Measurements from ENCODE around the gene JAZF1. TPM values are rescaled to one million over a fixed set of nuclear protein-coding genes. Genes with fewer than 3 reads are reported as not detected.

The JAZF1 gene
- total and polyA plus RNA-seq, 9 of the 15 experiments (the other 6 are each of a cell fraction or from before 2014, with no cell fraction given): 0.04 to 0.64 (median 0.11) TPM; not detected in 3

DNA sequence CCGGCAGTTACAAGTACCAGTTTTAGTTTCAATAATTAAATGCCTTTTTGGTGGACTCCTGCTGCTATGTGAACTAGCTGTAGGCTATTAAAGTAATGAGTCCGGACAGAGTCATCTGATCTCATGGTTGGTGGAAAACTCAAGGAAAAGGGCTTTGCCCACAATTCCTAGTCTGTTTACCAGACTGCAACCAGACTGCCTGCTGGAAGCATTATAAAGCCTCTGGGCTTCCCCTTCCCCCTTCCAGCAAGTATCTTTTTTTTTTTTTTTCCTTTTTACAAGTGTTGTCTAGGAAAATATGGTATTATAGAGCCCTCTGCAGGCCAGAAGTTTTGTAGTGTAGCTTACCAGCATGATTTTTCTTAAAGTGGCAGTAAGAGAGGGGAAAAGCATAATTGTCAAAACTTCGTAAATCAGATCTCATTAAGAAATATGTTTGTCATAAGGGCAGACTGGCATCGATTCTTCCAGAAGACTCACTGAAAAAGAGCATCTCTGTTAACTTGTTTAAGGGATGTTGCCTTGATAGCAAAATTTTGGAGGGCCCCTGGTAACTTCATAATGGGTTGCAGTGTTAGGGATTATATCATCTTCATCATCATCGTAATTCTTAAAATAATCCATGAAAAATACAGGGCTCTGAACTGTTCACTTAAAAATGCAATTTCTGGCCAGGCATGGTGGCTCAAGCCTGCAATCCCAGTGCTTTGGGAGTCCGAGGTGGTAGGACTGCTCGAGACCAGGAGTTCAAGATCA lies 259.3 kb downstream of the JAZF1 start (continued):
- TF ChIP-seq ZNF592 (IDR thresholded peaks at IDR 0.05): no peak
- TF ChIP-seq ZNF140 (CRISPR knock-in tag; IDR thresholded peaks at IDR 0.05): no peak
- TF ChIP-seq ZNF561 (CRISPR knock-in tag; conservative IDR thresholded peaks at IDR 0.05): no peak
- TF ChIP-seq FOSL1 (tag; conservative IDR thresholded peaks at IDR 0.05): no peak
- TF ChIP-seq CTCF (IDR thresholded peaks at IDR 0.05 in 2 of 3, conservative IDR thresholded peaks at IDR 0.05 in 1 of 3; ENCODE audit: insufficient read depth in 2 of 3, low read depth in 1 of 3, low read length in 3 of 3): peak; percentile 41 to 69 (median 49); a peak in 4 of 6 replicates
- no peak for TF ChIP-seq POLR2AphosphoS2 (IDR thresholded peaks at IDR 0.05; ENCODE audit: low read length)
- TF ChIP-seq ZNF780A (CRISPR knock-in tag; IDR thresholded peaks at IDR 0.05): no peak
- TF ChIP-seq MCM2 (IDR thresholded peaks at IDR 0.05; ENCODE audit: low read depth): no peak
- TF ChIP-seq POLR3A (IDR thresholded peaks at IDR 0.05; ENCODE audit: borderline replicate concordance, extremely low read depth, insufficient read depth, insufficient read length): no peak
- TF ChIP-seq ZFP91 (CRISPR knock-in tag; IDR thresholded peaks at IDR 0.05): peak; percentile 68
- peak; percentile 61 to 72 for TF ChIP-seq RAD21 (CRISPR knock-in tag; conservative IDR thresholded peaks at IDR 0.05 in 1 of 2, IDR thresholded peaks at IDR 0.05 in 1 of 2)

All from K562 (cell line).